Activated CD8-positive, alpha-beta memory T cell treated with anti-CD3 and anti-CD28 coated beads, Interleukin-2, amount 50 U/mL, for 48 hours (primary cell): ENCODE results near the gene KCTD11.
"Not testable (repeated sequence)": the region's sequence is repeated elsewhere in the genome, so short reads cannot be mapped to it uniquely, and the experiment has no call there.

Experiments
- DNase-seq: peaks from one replicate; pipeline ENCODE4 v3.0.0-alpha.2; 2020

The KCTD11 gene

GRCh38 chr17:7322520-7323194, 29.3 kb upstream of the KCTD11 start:
- no peak for DNase-seq

GRCh38 chr17:7323731-7324437, 28.1 kb upstream of the KCTD11 start:
- peak; percentile 90 for DNase-seq

- DNase-seq, result no peak
Measured at GRCh38 chr17:7324438-7324779, 27.6 kb upstream of the KCTD11 start.

- no peak for DNase-seq
Measured at GRCh38 chr17:7325031-7325528, 26.9 kb upstream of the KCTD11 start.

- DNase-seq, result no peak
Measured at GRCh38 chr17:7326186-7326585, 25.8 kb upstream of the KCTD11 start.

GRCh38 chr17:7327056-7327455, 24.9 kb upstream of the KCTD11 start:
- no peak for DNase-seq

GRCh38 chr17:7327501-7327900, 24.5 kb upstream of the KCTD11 start:
- DNase-seq, result no peak

GRCh38 chr17:7328009-7328408, 24.0 kb upstream of the KCTD11 start:
- no peak for DNase-seq

GRCh38 chr17:7328840-7329373, 23.1 kb upstream of the KCTD11 start, which contains the start of gene NEURL4:
Gene NEURL4, minus strand, starts transcription at chr17:7329335. Its CDS starts 23 bp downstream, at chr17:7329312.
- DNase-seq, result no peak

GRCh38 chr17:7329374-7329996, 22.5 kb upstream of the KCTD11 start:
- peak; percentile 96 for DNase-seq

GRCh38 chr17:7329997-7330637, 21.8 kb upstream of the KCTD11 start:
- peak; percentile 91 for DNase-seq

GRCh38 chr17:7330638-7331015, 21.3 kb upstream of the KCTD11 start:
- DNase-seq, result no peak

- DNase-seq, result no peak
Measured at GRCh38 chr17:7332111-7332510, 19.9 kb upstream of the KCTD11 start.

- DNase-seq, result not testable (repeated sequence)
Measured at GRCh38 chr17:7332600-7333069, 19.3 kb upstream of the KCTD11 start.

- no peak for DNase-seq
Measured at GRCh38 chr17:7334938-7335538, 16.9 kb upstream of the KCTD11 start.

- DNase-seq, result not testable (repeated sequence)
Measured at GRCh38 chr17:7335765-7336164, 16.2 kb upstream of the KCTD11 start.

- peak; percentile 89 for DNase-seq
Measured at GRCh38 chr17:7336240-7337175, 15.5 kb upstream of the KCTD11 start, which contains the start of gene ACAP1. Gene ACAP1, plus strand, starts transcription at chr17:7336529. Its CDS starts 206 bp downstream, at chr17:7336735.

- DNase-seq, result not testable (repeated sequence)
Measured at GRCh38 chr17:7337600-7337999, 14.4 kb upstream of the KCTD11 start.

- no peak for DNase-seq
Measured at GRCh38 chr17:7340179-7340578, 11.8 kb upstream of the KCTD11 start.

GRCh38 chr17:7341842-7342241, 10.1 kb upstream of the KCTD11 start:
- DNase-seq, result no peak

- DNase-seq, result no peak
Measured at GRCh38 chr17:7343250-7343649, 8.7 kb upstream of the KCTD11 start.
